Mesodermal cell (in vitro differentiated cells): ENCODE data around the gene MED27.

Source experiments
- H3K27ac ChIP-seq: 2 replicates; pipeline ENCODE4 v1.7.0; 2013; ENCODE audit warnings: mild to moderate bottlenecking, low read depth, low read length, moderate library complexity; ENCODE audit not compliant: severe bottlenecking
- H3K36me3 ChIP-seq: 2 replicates; pipeline ENCODE4 v1.7.1; 2013; ENCODE audit warnings: mild to moderate bottlenecking, low read length, moderate library complexity; ENCODE audit not compliant: control insufficient read depth, insufficient read depth
- H3K4me1 ChIP-seq: one replicate; pipeline ENCODE4 v1.7.1; 2013; ENCODE audit warnings: mild to moderate bottlenecking, low read length; ENCODE audit not compliant: insufficient read depth, control insufficient read depth, poor library complexity, severe bottlenecking
- H3K4me3 ChIP-seq: 2 replicates; pipeline ENCODE4 v1.7.0; 2013; ENCODE audit warnings: low read length, control low read depth, mild to moderate bottlenecking; ENCODE audit not compliant: insufficient read depth, poor library complexity, severe bottlenecking; ENCODE audit errors: extremely low read depth
- H3K9me3 ChIP-seq: 2 replicates; pipeline ENCODE4 v1.7.1; 2013; ENCODE audit warnings: mild to moderate bottlenecking, low read length, moderate library complexity; ENCODE audit not compliant: control insufficient read depth
- WGBS, 2 experiments: methylation state at CpG; one replicate each; pipeline ENCODE4 v1.1.5; 2013; ENCODE audit warnings: missing lambda C conversion rate in 2 of 2; ENCODE audit not compliant: insufficient coverage in 2 of 2; 5-methylcytosine and 5-hydroxymethylcytosine counted together

The MED27 gene

DNA sequence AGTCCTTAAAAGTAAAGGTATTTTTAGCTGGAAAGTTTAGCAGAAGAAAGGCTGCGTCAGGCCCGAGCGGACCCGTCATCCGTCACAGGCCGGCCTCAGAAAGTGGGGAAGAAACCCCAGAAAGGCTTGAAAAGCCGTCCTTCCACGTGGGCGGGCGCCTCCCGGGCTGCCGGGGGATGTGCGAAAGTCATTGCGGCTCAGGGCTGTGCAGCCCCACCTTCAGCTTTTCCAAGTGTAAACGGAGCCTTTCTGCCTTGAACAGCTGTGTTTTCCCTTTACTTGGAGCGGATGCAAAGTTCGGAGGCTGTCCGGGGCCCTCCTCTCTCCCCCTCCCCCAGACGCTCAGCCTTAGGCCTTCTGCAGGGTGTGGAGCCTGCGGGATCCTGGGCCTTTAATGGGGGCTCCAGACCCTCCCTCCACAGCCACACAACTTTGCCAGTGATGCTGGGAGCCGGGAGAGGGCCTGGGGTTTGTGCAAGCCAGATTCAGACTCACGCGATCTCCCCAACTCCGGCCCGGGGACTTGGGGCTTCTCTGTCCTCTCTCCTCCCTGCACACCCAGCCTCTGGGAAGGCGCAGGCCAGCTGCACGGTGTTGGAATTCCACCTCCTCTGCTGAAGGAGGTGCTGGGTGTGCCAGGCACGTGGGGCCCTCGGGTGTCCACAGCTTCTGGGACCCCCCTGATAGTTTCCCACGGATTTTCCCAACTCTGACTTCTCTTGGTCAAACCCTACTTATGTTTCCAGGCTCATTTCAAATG is 244.3 kb downstream of the MED27 start:
- H3K4me3 ChIP-seq = no peak overlapping the region
- H3K36me3 ChIP-seq = no peaks in the 10 kb centered on the region
- H3K4me1 ChIP-seq = no peaks in the 10 kb centered on the region
- no peak overlapping the region for H3K27ac ChIP-seq
- H3K9me3 ChIP-seq = peaks cover 15% of the 10 kb centered on the region
- 89 to 90% methylated on average over 25 to 27 of the region's 30 CpGs for WGBS, 2 experiments

- Histone ChIP-seq H3K36me3 (no peaks in the 10 kb centered on the region), H3K9me3 (peaks cover 15% of the 10 kb centered on the region), H3K4me3 (no peak overlapping the region), H3K4me1 (no peaks in the 10 kb centered on the region), H3K27ac (no peak overlapping the region)
- 74 to 80% methylated on average over 10 to 11 of the region's 15 CpGs for WGBS, 2 experiments
Observed at GRCh38 chr9:131834721-131835120, 244.9 kb downstream of the MED27 start.

DNA sequence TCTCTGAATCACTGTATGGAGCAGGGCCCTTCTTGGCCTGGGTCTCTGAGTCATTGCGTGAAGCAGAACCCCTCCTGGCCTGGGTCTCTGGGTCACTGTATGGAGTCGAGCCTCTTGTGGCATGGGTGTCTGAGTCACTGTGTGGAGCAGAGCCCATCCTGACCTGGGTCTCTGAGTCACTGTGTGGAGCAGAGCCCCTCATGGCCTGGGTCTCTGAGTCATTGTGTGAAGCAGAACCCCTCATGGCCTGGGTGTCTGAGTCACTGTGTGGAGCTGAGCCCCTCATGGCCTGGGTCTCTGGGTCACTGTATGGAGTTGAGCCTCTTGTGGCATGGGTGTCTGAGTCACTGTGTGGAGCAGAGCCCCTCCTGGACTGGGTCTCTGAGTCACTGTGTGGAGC is 245.8 kb downstream of the MED27 start:
- H3K9me3 ChIP-seq = peaks cover 15% of the 10 kb centered on the region
- H3K4me3 ChIP-seq = no peak overlapping the region
- no peaks in the 10 kb centered on the region for H3K4me1 ChIP-seq
- WGBS, 2 experiments = 94 to 100% methylated on average over 1 to 2 of the region's 2 CpGs
- no peaks in the 10 kb centered on the region for H3K36me3 ChIP-seq
- H3K27ac ChIP-seq = no peak overlapping the region

GRCh38 chr9:131833083-131833482 is 246.6 kb downstream of the MED27 start:
- Histone ChIP-seq H3K27ac (no peak overlapping the region), H3K9me3 (peaks cover 15% of the 10 kb centered on the region), H3K4me1 (no peaks in the 10 kb centered on the region), H3K4me3 (no peak overlapping the region), H3K36me3 (no peaks in the 10 kb centered on the region)
- WGBS, 2 experiments = 69 to 88% methylated on average over 2 to 4 of the region's 4 CpGs

DNA sequence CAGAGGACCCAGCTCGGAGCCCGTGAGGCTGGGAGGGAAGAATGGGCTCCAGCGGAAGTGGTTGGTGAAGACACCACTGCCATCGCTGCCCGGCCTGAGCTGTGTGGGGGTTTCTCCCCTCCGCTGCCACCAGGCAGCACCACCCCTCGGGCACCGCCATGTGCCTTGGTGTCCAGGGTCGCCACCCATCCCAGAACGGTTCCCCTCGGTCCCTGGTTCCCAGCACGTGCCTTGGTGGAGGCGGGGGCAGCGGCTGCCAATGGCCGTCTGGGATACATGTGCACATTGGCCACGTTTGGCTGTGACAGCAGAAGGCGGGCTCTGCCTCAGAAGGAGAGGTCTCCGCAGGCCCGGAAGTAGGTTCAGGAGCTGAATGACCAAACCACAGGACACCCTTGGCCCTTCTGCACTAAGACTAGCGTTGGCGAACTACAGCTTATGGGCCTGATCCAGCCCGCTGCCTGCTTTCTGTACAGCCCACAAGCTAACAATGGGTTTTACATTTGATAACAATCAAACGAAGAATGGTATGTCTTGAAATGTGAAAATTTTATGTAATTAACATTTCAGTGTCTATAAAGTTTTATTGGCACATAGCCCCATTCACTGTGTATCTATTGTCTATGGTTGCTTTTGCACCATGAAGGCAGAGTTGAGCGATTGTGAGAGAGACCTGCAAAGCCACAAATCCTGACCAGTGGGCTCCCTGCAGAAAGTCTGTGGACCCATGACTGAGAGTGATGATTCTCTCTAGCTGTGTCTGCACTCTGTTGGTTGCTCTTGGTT is 248.1 kb downstream of the MED27 start:
- Histone ChIP-seq H3K36me3 (no peaks in the 10 kb centered on the region), H3K9me3 (peaks cover 15% of the 10 kb centered on the region)
- 88 to 95% methylated on average over 20 to 22 of the region's 24 CpGs for WGBS, 2 experiments

DNA sequence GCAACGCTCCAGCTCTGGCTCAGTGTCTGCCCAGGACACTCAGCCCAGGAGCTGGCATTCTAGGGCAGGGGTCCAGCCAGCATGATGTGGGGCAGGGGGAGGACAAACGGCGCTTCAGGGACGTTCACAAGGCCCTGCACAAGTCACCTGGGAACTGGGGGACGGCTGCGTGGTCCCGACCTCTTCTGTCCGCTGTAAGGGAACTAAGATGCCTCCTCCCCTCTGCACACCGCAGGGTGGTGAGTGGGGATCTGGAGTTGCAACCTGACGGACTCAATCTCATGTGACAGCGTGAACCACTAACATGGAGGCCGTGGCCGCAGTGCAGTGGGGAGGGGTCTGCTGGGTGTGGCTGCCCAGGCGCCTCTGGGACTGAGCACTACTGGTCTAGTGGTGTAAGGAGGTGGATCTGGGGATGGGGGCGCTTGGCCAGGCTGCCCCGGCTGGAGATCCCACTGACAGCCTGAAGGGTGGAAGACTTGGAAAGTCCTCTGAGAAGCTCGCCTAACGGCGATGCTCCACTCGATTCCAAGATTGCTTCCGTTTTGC is 251.8 kb downstream of the MED27 start:
- H3K4me1 ChIP-seq = no peaks in the 10 kb centered on the region
- 89 to 96% methylated on average over 11 to 17 of the region's 21 CpGs for WGBS, 2 experiments
- peaks cover under 1% of the 10 kb centered on the region for H3K9me3 ChIP-seq
- H3K27ac ChIP-seq = no peak overlapping the region
- no peaks in the 10 kb centered on the region for H3K36me3 ChIP-seq
- no peak overlapping the region for H3K4me3 ChIP-seq

More for the DNA sequence above, 248.1 kb downstream of the MED27 start:
- no peaks in the 10 kb centered on the region for H3K4me1 ChIP-seq
- no peak overlapping the region for H3K4me3 ChIP-seq
- no peak overlapping the region for H3K27ac ChIP-seq

- Histone ChIP-seq H3K36me3 (no peaks in the 10 kb centered on the region), H3K9me3 (no peaks in the 10 kb centered on the region), H3K4me1 (no peaks in the 10 kb centered on the region), H3K27ac (no peak overlapping the region), H3K4me3 (no peak overlapping the region)
- 65 to 79% methylated on average over 3 to 7 of the region's 9 CpGs for WGBS, 2 experiments
Observed at GRCh38 chr9:131826966-131827525, 252.6 kb downstream of the MED27 start.

DNA sequence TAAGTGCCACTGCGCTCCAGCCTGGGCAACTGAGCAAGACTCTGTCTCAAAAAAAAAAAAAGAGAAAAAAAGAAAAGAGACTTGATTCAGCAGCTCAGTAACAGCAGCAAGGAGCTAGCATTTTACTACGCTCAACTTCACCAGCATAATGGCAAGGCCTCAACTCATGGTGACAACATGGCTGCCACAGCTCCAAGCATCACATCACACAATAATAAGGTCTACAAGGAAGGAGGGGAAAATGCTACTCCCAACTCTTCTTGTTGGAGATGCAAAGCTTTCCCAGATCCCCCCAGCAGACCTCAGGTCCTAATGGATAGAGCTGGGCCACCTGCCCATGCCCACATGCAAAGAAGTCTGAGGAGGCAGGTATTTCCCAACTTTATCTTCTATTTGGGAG is 253.6 kb downstream of the MED27 start:
- H3K4me1 ChIP-seq = no peaks in the 10 kb centered on the region
- H3K4me3 ChIP-seq = no peak overlapping the region
- no peaks in the 10 kb centered on the region for H3K36me3 ChIP-seq
- no peak overlapping the region for H3K27ac ChIP-seq
- WGBS, 2 experiments = no CpG with 5 or more reads among the region's 2 CpGs
- H3K9me3 ChIP-seq = no peaks in the 10 kb centered on the region

GRCh38 chr9:131824953-131825495 is 254.6 kb downstream of the MED27 start:
- no peak overlapping the region for H3K27ac ChIP-seq

DNA sequence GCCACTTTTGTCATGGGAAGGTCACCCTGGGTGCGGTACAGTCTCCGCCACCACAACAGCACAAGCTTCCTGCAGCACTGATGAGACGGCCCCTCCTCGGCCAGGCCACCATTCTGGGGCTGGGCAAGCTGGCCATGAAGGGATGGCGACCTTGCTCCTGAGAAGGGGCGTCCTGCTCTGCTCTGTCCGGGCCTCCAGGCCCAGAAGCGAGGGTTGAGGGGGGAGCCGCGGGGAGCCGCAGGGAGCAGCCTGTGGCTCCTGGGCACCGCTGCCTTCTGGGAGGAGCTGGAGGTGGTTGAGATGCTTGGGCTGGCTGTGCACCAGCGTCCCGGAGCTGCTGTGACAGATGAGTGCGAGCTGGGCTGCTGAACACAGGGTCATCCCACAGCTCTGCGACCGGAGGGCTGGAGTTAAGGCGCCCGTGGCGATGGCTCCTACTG is 255.5 kb downstream of the MED27 start:
- Histone ChIP-seq H3K9me3 (no peaks in the 10 kb centered on the region), H3K36me3 (no peaks in the 10 kb centered on the region), H3K4me3 (no peak overlapping the region), H3K27ac (no peak overlapping the region), H3K4me1 (no peaks in the 10 kb centered on the region)
- 85 to 92% methylated on average over 15 to 16 of the region's 20 CpGs for WGBS, 2 experiments

More at GRCh38 chr9:131824953-131825495, 254.6 kb downstream of the MED27 start:
- Histone ChIP-seq H3K4me1 (no peaks in the 10 kb centered on the region), H3K9me3 (no peaks in the 10 kb centered on the region), H3K36me3 (no peaks in the 10 kb centered on the region), H3K4me3 (no peak overlapping the region)
- 87 to 90% methylated on average over 6 to 14 of the region's 15 CpGs for WGBS, 2 experiments
